Measurements from ENCODE around the gene AAK1.

AAK1 gene

DNA sequence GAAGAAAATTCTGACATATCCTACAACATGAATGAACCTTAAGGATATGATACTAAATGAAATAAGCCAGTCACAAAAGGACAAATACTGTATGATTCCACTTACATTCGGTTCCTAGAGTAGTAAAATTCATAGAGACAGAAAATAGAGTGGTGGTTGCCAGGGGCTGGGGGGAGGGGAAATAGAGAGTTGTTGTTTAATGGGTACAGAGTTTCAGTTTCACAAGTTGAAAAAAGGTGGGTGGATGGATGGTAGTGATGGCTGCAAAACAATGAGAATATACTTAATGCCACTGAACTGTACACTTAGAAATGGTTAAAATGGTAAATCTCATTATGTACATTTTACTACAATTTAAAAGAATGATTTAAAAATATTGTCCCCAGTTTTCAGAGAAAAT is 153.1 kb downstream of the AAK1 start:
- no peaks in the 10 kb centered on the region for H3K4me1 ChIP-seq (ENCODE audit: insufficient read depth, low read length)
- H3K4me3 ChIP-seq (ENCODE audit: low read length): no peak overlapping the region
- WGBS: 100% methylated on average over 1 of the region's 1 CpG
- H3K27ac ChIP-seq (ENCODE audit: low read depth, low read length): no peak overlapping the region
- no peaks in the 10 kb centered on the region for H3K27me3 ChIP-seq (ENCODE audit: insufficient read depth, low read length)
- no peaks in the 10 kb centered on the region for H3K9me3 ChIP-seq (ENCODE audit: insufficient read depth, low read depth, low read length)
- 0 out of 2 replicates have a peak, but pooled peaks cover 3% of the 10 kb centered on the region for H3K36me3 ChIP-seq (ENCODE audit: insufficient read depth, low read length)
- H3K9ac ChIP-seq (ENCODE audit: low read depth, low read length): no peak overlapping the region

DNA sequence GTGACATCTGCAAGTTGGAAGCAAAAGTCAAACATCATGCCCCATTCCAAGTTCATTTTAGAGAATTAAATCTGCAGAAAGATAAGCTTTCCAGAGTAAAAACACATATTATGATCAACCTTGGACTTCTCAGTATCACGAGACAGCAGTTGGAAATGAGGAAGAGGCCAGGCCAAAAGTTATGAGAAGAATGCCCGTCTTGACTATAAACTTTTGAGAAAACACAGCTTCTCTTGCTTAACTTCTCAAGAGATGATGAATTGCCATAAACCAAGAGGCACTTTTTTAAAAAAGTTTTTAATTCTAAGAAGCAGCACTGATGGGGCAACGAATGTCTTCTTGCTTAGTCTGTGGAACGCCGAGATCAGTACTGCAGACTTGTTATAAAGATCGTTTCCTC is 153.7 kb downstream of the AAK1 start:
- no peak overlapping the region for H3K9ac ChIP-seq (ENCODE audit: low read depth, low read length)
- WGBS: 95% methylated on average over 6 of the region's 6 CpGs
- H3K9me3 ChIP-seq (ENCODE audit: insufficient read depth, low read depth, low read length): no peaks in the 10 kb centered on the region
- no peak overlapping the region for H3K4me3 ChIP-seq (ENCODE audit: low read length)
- 0 out of 2 replicates have a peak, but pooled peaks cover 3% of the 10 kb centered on the region for H3K36me3 ChIP-seq (ENCODE audit: insufficient read depth, low read length)
- no peaks in the 10 kb centered on the region for H3K27me3 ChIP-seq (ENCODE audit: insufficient read depth, low read length)
- H3K27ac ChIP-seq (ENCODE audit: low read depth, low read length): no peak overlapping the region
- H3K4me1 ChIP-seq (ENCODE audit: insufficient read depth, low read length): no peaks in the 10 kb centered on the region

DNA sequence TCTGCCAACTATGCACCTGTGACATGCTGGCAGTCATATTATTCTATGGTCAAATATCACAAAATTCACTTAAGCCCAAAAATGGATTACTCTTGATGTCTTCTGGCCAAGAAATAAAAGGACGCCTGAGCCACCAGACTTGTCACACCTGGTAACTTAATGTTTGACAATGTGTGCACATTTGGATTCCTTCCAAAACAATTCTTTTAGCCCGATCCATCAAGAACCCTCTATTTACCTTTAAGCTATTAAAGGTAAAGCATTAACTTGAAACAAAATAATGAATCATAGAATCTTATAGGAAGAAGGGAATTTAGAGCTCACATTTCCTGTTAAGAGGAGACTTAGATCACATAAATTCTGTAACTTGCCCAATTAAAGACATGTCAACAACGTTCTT is 159.8 kb downstream of the AAK1 start:
- Histone ChIP-seq H3K9me3 (ENCODE audit: insufficient read depth, low read depth, low read length) (no peaks in the 10 kb centered on the region), H3K9ac (ENCODE audit: low read depth, low read length) (no peak overlapping the region), H3K4me3 (ENCODE audit: low read length) (no peak overlapping the region), H3K36me3 (ENCODE audit: insufficient read depth, low read length) (0 out of 2 replicates have a peak, but pooled peaks cover 3% of the 10 kb centered on the region), H3K27me3 (ENCODE audit: insufficient read depth, low read length) (no peaks in the 10 kb centered on the region), H3K4me1 (ENCODE audit: insufficient read depth, low read length) (no peaks in the 10 kb centered on the region), H3K27ac (ENCODE audit: low read depth, low read length) (no peak overlapping the region)
- 94% methylated on average over 2 of the region's 3 CpGs for WGBS

DNA sequence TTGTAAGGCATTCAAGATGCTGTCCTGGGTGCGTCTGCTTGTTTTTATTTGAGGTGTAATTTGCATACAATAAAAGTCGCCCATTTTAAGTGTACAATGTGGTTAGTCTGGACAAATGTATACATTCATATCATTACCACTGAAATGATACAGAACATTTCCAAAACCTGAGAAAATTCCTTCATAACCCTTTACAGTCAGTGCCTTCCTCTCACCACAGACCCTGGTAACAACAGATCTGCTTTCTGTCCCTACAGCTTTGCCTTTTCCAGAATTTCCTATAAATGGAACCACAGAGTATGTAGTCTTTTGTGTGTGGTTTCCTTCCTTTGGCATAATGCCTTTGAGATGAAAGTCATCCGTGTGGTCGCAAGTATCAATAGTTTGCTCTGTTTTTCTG is 160.5 kb downstream of the AAK1 start:
- no peak overlapping the region for H3K27ac ChIP-seq (ENCODE audit: low read depth, low read length)
- no peak overlapping the region for H3K9ac ChIP-seq (ENCODE audit: low read depth, low read length)
- H3K27me3 ChIP-seq (ENCODE audit: insufficient read depth, low read length): no peaks in the 10 kb centered on the region
- WGBS: 97% methylated on average over 4 of the region's 4 CpGs
- H3K36me3 ChIP-seq (ENCODE audit: insufficient read depth, low read length): 0 out of 2 replicates have a peak, but pooled peaks cover 3% of the 10 kb centered on the region
- no peaks in the 10 kb centered on the region for H3K9me3 ChIP-seq (ENCODE audit: insufficient read depth, low read depth, low read length)
- no peaks in the 10 kb centered on the region for H3K4me1 ChIP-seq (ENCODE audit: insufficient read depth, low read length)
- no peak overlapping the region for H3K4me3 ChIP-seq (ENCODE audit: low read length)

DNA sequence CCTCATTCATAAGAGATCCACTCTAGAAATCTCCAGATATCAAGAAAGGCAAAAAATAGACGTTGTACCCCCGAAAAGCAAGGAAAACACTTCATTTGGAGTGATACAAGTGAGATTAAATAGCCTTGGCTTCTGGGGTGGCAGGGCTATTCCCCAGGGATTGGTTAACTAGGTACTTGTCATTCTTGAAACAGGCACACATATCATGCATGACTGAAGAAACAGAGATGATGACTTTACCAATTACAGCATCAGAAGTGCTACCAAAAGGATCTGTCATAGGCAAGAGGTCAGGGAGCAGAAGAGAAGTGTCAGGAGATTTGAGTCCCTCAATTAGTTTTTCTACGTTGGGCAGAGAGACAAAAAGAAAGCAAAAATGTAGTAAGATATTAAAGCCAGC is 161.1 kb downstream of the AAK1 start:
- no peaks in the 10 kb centered on the region for H3K27me3 ChIP-seq (ENCODE audit: insufficient read depth, low read length)
- 95% methylated on average over 3 of the region's 3 CpGs for WGBS
- peaks cover 4% of the 10 kb centered on the region for H3K4me1 ChIP-seq (ENCODE audit: insufficient read depth, low read length)
- H3K9ac ChIP-seq (ENCODE audit: low read depth, low read length): no peak overlapping the region
- 0 out of 2 replicates have a peak, but pooled peaks cover 3% of the 10 kb centered on the region for H3K36me3 ChIP-seq (ENCODE audit: insufficient read depth, low read length)
- H3K4me3 ChIP-seq (ENCODE audit: low read length): no peak overlapping the region
- H3K9me3 ChIP-seq (ENCODE audit: insufficient read depth, low read depth, low read length): no peaks in the 10 kb centered on the region
- no peak overlapping the region for H3K27ac ChIP-seq (ENCODE audit: low read depth, low read length)

DNA sequence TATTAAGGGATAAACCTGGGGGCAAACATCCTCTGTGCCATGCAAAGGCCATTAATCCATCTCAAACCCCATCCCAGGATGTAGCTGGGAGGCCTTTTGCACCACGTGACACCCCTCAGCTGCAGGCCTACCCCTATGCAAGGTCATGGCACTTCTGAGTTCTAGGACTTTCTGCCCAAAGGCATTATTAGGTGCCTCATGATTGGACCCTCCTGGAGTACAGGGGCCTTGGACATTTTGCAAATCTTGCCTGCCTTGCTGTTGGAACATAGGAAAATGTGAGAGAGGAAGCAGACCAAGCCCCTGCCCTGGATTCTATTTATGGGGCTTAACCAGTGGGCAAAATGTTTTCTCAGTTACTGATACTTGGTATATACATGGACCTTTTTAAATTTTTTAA is 162.1 kb downstream of the AAK1 start:
- H3K9me3 ChIP-seq (ENCODE audit: insufficient read depth, low read depth, low read length): no peaks in the 10 kb centered on the region
- no peak overlapping the region for H3K9ac ChIP-seq (ENCODE audit: low read depth, low read length)
- peaks cover 6% of the 10 kb centered on the region for H3K4me1 ChIP-seq (ENCODE audit: insufficient read depth, low read length)
- no peaks in the 10 kb centered on the region for H3K36me3 ChIP-seq (ENCODE audit: insufficient read depth, low read length)
- no peak overlapping the region for H3K4me3 ChIP-seq (ENCODE audit: low read length)
- H3K27me3 ChIP-seq (ENCODE audit: insufficient read depth, low read length): no peaks in the 10 kb centered on the region
- WGBS: 98% methylated on average over 1 of the region's 1 CpG
- H3K27ac ChIP-seq (ENCODE audit: low read depth, low read length): no peak overlapping the region

DNA sequence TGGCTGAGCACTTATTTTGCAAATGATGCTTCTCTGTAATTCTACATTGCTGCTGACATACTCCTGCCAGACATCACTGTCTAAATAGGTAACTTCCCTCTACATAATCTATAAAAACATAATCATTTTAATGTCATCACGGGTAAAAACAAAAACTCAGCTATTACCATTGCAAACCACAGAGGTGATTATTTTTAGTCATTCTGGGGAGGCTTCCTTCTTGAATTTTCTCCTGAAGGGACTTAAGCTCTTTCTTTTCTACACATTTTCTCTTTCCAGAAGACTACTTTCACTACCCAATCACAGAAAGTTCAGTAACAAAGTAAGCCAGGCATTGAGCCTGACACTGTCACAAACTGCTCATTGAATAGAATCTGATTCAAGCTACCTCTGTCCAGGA is 165.9 kb downstream of the AAK1 start:
- no peaks in the 10 kb centered on the region for H3K36me3 ChIP-seq (ENCODE audit: insufficient read depth, low read length)
- no peaks in the 10 kb centered on the region for H3K9me3 ChIP-seq (ENCODE audit: insufficient read depth, low read depth, low read length)
- no peaks in the 10 kb centered on the region for H3K27me3 ChIP-seq (ENCODE audit: insufficient read depth, low read length)
- no peak overlapping the region for H3K27ac ChIP-seq (ENCODE audit: low read depth, low read length)
- peaks cover 6% of the 10 kb centered on the region for H3K4me1 ChIP-seq (ENCODE audit: insufficient read depth, low read length)
- no peak overlapping the region for H3K4me3 ChIP-seq (ENCODE audit: low read length)
- whole genome bisulfite sequencing: 92% methylated on average over 1 of the region's 1 CpG
- peak overlapping the region; percentile 30; the same call in 1 of the 2 replicates for H3K9ac ChIP-seq (ENCODE audit: low read depth, low read length)

DNA sequence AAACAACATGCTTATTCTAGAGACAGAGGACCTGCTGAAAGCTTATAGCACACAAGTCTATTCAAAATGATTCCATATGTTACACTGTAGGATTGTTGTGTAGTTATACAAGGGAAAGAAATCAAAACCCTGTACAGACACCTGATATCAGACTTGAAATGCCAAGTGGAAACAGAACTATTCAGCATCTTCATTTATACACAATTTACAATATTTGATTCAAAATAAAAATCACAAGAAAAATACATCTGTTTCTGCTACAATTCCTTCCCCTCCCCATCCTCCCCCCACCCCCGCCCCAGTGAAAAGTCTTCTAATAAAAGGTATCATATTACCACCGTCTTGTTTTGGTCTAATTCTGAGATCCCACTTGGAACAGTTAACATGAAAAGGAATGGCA is 168.9 kb downstream of the AAK1 start:
- no peaks in the 10 kb centered on the region for H3K27me3 ChIP-seq (ENCODE audit: insufficient read depth, low read length)
- no peak overlapping the region for H3K9ac ChIP-seq (ENCODE audit: low read depth, low read length)
- H3K9me3 ChIP-seq (ENCODE audit: insufficient read depth, low read depth, low read length): no peaks in the 10 kb centered on the region
- no peaks in the 10 kb centered on the region for H3K36me3 ChIP-seq (ENCODE audit: insufficient read depth, low read length)
- H3K4me3 ChIP-seq (ENCODE audit: low read length): no peak overlapping the region
- no peak overlapping the region for H3K27ac ChIP-seq (ENCODE audit: low read depth, low read length)
- H3K4me1 ChIP-seq (ENCODE audit: insufficient read depth, low read length): peaks cover 16% of the 10 kb centered on the region
- WGBS: 83% methylated on average over 1 of the region's 2 CpGs

DNA sequence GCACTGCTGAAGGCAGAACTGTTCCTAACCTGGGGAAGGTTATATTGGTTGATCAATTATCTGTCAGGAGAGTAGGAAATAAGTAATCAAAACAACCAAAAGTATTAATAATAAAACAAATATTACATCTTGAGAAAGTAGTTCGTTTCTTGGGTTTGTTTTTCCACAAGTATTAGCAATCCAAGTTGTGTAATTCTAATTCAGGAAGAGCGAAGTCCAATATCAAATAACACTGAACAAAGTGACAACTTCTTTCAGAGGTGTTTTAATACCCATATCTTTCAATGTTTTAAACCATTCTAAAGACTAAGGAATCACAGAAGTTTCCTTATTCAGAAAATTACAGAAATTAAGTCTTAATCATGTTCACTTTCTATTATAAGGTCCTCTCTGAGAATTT is 171.7 kb downstream of the AAK1 start:
- H3K4me3 ChIP-seq (ENCODE audit: low read length): no peak overlapping the region

DNA sequence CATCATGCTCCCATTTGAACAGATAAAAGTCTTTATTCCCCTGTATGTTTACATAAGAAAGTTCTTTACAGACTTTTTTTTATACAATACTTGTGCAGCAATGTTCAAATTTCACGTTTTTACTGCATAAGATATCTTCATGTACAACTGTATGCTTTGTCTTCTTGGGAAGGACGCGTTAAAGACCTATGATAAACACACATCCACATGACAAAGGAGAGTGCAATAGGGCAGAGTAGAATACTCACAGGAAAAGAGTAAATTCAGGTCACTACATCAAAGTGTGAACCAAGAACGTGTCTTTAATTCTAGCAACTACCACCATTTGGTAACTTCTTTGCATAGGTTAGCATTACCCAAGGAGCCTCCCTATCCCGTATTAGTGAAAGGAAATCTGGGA is 172.6 kb downstream of the AAK1 start:
- no peak overlapping the region for H3K27ac ChIP-seq (ENCODE audit: low read depth, low read length)

More for the DNA sequence above, 171.7 kb downstream of the AAK1 start:
- H3K4me1 ChIP-seq (ENCODE audit: insufficient read depth, low read length): peaks cover 15% of the 10 kb centered on the region
- no peak overlapping the region for H3K9ac ChIP-seq (ENCODE audit: low read depth, low read length)
- H3K27me3 ChIP-seq (ENCODE audit: insufficient read depth, low read length): no peaks in the 10 kb centered on the region
- WGBS: 86% methylated on average over 2 of the region's 2 CpGs
- H3K36me3 ChIP-seq (ENCODE audit: insufficient read depth, low read length): no peaks in the 10 kb centered on the region
- no peaks in the 10 kb centered on the region for H3K9me3 ChIP-seq (ENCODE audit: insufficient read depth, low read depth, low read length)
- H3K27ac ChIP-seq (ENCODE audit: low read depth, low read length): no peak overlapping the region

DNA sequence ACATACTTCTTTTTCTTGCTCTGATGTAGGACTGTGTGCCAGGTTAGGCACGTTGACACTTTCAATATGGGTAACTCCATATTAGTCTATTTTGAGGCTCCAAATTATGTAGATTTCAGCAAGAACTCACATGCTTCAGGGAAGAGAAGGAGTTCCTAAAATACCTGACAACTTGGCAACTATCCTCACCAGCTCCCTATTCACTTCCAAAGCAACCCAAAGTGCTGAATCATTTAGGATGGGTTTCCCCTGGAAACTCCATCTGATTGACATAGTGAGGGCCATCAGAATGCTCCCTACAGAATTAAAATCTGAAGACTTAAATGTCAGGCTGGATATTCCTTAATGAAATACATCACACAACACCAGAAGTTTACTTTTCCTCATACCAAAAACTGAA is 173.8 kb downstream of the AAK1 start:
- peaks cover 3% of the 10 kb centered on the region; the same call in 1 of the 2 replicates for H3K36me3 ChIP-seq (ENCODE audit: insufficient read depth, low read length)
- H3K4me3 ChIP-seq (ENCODE audit: low read length): no peak overlapping the region
- H3K27me3 ChIP-seq (ENCODE audit: insufficient read depth, low read length): no peaks in the 10 kb centered on the region
- H3K4me1 ChIP-seq (ENCODE audit: insufficient read depth, low read length): peaks cover 15% of the 10 kb centered on the region
- 75% methylated on average over 1 of the region's 1 CpG for WGBS
- H3K27ac ChIP-seq (ENCODE audit: low read depth, low read length): no peak overlapping the region
- H3K9ac ChIP-seq (ENCODE audit: low read depth, low read length): no peak overlapping the region
- H3K9me3 ChIP-seq (ENCODE audit: insufficient read depth, low read depth, low read length): no peaks in the 10 kb centered on the region

More for the DNA sequence above, 172.6 kb downstream of the AAK1 start:
- 50% methylated on average over 4 of the region's 5 CpGs for WGBS
- Histone ChIP-seq H3K4me3 (ENCODE audit: low read length) (no peak overlapping the region), H3K9me3 (ENCODE audit: insufficient read depth, low read depth, low read length) (no peaks in the 10 kb centered on the region), H3K27me3 (ENCODE audit: insufficient read depth, low read length) (no peaks in the 10 kb centered on the region), H3K9ac (ENCODE audit: low read depth, low read length) (no peak overlapping the region), H3K36me3 (ENCODE audit: insufficient read depth, low read length) (no peaks in the 10 kb centered on the region), H3K4me1 (ENCODE audit: insufficient read depth, low read length) (peaks cover 15% of the 10 kb centered on the region)

DNA sequence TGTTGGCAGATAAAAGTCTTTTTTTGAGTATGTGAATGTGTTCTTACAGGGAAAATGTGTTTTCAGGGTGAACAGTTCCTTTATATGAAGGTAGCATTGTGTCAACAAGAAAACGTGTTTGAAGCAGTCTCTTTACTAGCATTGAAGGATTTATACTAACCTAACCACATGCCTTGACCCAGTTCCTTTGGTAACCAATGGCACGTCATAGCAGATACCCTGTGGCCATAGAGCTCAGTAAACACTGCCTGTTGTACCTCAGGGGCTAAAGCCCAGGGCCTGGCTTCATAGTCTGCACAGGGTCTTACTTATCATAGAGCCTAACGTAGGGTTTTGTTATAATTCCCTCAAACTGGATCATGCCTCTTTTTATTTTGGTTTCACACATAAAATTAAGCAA is 174.2 kb downstream of the AAK1 start:
- peaks cover 15% of the 10 kb centered on the region for H3K4me1 ChIP-seq (ENCODE audit: insufficient read depth, low read length)
- 87% methylated on average over 3 of the region's 3 CpGs for WGBS
- no peak overlapping the region for H3K9ac ChIP-seq (ENCODE audit: low read depth, low read length)
- no peak overlapping the region for H3K4me3 ChIP-seq (ENCODE audit: low read length)
- peaks cover 3% of the 10 kb centered on the region; the same call in 1 of the 2 replicates for H3K36me3 ChIP-seq (ENCODE audit: insufficient read depth, low read length)
- no peaks in the 10 kb centered on the region for H3K27me3 ChIP-seq (ENCODE audit: insufficient read depth, low read length)
- no peaks in the 10 kb centered on the region for H3K9me3 ChIP-seq (ENCODE audit: insufficient read depth, low read depth, low read length)
- no peak overlapping the region for H3K27ac ChIP-seq (ENCODE audit: low read depth, low read length)

Data from HUES64 (cell line).